NCI-H1436 treated with DMSO at 0.1 percent for 48 hours (cell line): ENCODE results near the gene WIPI1.
"Not testable (repeated sequence)": the region's sequence is repeated elsewhere in the genome, so short reads cannot be mapped to it uniquely, and the experiment has no call there.

ENCODE experiments used
- DNase-seq: peaks from one replicate; lab custom pipeline; 2025; lab: John Stamatoyannopoulos, UW

WIPI1 gene

GRCh38 chr17:68384471-68384870 lies 72.8 kb downstream of the WIPI1 start:
- no peak for DNase-seq

GRCh38 chr17:68383443-68384321 lies 73.6 kb downstream of the WIPI1 start:
- DNase-seq, result no peak

- no peak for DNase-seq
These were observed 74.2 kb downstream of the WIPI1 start for GRCh38 chr17:68383120-68383442.

- DNase-seq, result no peak
These were observed 74.7 kb downstream of the WIPI1 start for GRCh38 chr17:68382582-68383085.

- no peak for DNase-seq
These were observed 76.0 kb downstream of the WIPI1 start for GRCh38 chr17:68381076-68381900.

GRCh38 chr17:68379692-68380677 lies 77.3 kb downstream of the WIPI1 start:
- DNase-seq, result no peak

GRCh38 chr17:68379177-68379510 lies 78.2 kb downstream of the WIPI1 start:
- DNase-seq, result no peak

- no peak for DNase-seq
These were observed 78.8 kb downstream of the WIPI1 start for GRCh38 chr17:68378268-68379176.

GRCh38 chr17:68377771-68378267 lies 79.5 kb downstream of the WIPI1 start:
- no peak for DNase-seq

- not testable (repeated sequence) for DNase-seq
These were observed 81.1 kb downstream of the WIPI1 start for GRCh38 chr17:68376178-68376577.

GRCh38 chr17:68375566-68375965 lies 81.7 kb downstream of the WIPI1 start:
- DNase-seq, result no peak
